Measurements from ENCODE around the gene PDLIM7. TPM values are rescaled to one million over a fixed set of nuclear protein-coding genes. Genes with fewer than 3 reads are reported as not detected.
A peak's percentile ranks its signal among the peaks of the same experiment; 100 is the strongest.

The PDLIM7 gene
- total RNA-seq, 1 donor from 2014 or later = 358 TPM

GRCh38 chr5:177465044-177465443, 32.4 kb downstream of the PDLIM7 start:
- no peak for TF ChIP-seq CTCF (IDR thresholded peaks at IDR 0.05)
- H3K27ac Mint-ChIP-seq (ENCODE audit: unreplicated experiment) = no peak overlapping the region
- H3K9me3 Mint-ChIP-seq (ENCODE audit: unreplicated experiment) = peaks cover 4% of the 10 kb centered on the region
- no peaks in the 10 kb centered on the region for H3K27me3 Mint-ChIP-seq (ENCODE audit: unreplicated experiment)
- H3K4me1 Mint-ChIP-seq (ENCODE audit: unreplicated experiment) = peaks cover 18% of the 10 kb centered on the region
- DNase-seq (ENCODE audit: extremely low spot score, unreplicated experiment) = no peak
- H3K36me3 Mint-ChIP-seq (ENCODE audit: unreplicated experiment) = peaks cover 40% of the 10 kb centered on the region
- no peak overlapping the region for H3K4me3 Mint-ChIP-seq (ENCODE audit: unreplicated experiment)

DNA sequence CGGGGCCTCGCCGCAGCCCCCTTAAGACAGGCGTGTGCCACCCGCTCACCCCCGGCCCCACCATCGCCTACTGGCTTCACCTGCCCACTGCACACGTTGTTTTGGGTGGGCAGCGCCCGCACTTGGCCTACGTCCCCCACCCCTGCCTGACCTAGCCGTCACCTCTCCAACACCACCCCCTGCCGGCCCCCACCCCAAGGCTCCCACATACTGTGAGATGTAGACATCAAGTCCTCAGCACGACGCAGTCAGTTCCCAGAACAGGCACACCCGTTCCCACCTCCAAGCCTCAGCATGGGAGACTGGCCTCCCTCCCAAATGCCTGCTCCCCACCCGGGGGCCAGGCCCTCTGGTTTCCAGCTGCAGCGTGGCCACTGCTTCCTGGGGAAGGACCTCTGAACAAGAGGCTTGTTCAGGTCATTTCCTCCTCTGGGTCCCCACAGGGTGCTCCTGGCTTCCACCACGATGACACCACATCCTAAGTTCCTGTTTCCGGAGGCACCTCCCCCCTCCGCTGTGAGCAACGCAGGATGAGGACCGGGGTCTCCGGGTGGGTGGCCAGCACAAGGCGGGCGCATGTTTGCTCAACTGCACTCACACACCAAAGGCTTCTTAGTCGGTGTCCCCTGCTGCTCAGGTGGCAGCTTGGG, 35.3 kb downstream of the PDLIM7 start:
- Mint-ChIP-seq H3K27me3 (ENCODE audit: unreplicated experiment) (no peaks in the 10 kb centered on the region), H3K4me1 (ENCODE audit: unreplicated experiment) (peaks cover 3% of the 10 kb centered on the region), H3K36me3 (ENCODE audit: unreplicated experiment) (peaks cover 39% of the 10 kb centered on the region), H3K4me3 (ENCODE audit: unreplicated experiment) (no peak overlapping the region), H3K27ac (ENCODE audit: unreplicated experiment) (no peak overlapping the region), H3K9me3 (ENCODE audit: unreplicated experiment) (peaks cover 4% of the 10 kb centered on the region)
- no peak for DNase-seq (ENCODE audit: extremely low spot score, unreplicated experiment)
- TF ChIP-seq CTCF (IDR thresholded peaks at IDR 0.05) = no peak

GRCh38 chr5:177459819-177460628, 37.4 kb downstream of the PDLIM7 start:
- H3K27ac Mint-ChIP-seq (ENCODE audit: unreplicated experiment) = peak overlapping the region; percentile 38
- H3K36me3 Mint-ChIP-seq (ENCODE audit: unreplicated experiment) = peaks cover 20% of the 10 kb centered on the region
- H3K27me3 Mint-ChIP-seq (ENCODE audit: unreplicated experiment) = no peaks in the 10 kb centered on the region

GRCh38 chr5:177459357-177459756, 38.0 kb downstream of the PDLIM7 start:
- H3K36me3 Mint-ChIP-seq (ENCODE audit: unreplicated experiment) = peaks cover 19% of the 10 kb centered on the region
- H3K27me3 Mint-ChIP-seq (ENCODE audit: unreplicated experiment) = no peaks in the 10 kb centered on the region
- no peak for DNase-seq (ENCODE audit: extremely low spot score, unreplicated experiment)
- H3K4me1 Mint-ChIP-seq (ENCODE audit: unreplicated experiment) = peaks cover 12% of the 10 kb centered on the region
- TF ChIP-seq CTCF (IDR thresholded peaks at IDR 0.05) = no peak
- H3K9me3 Mint-ChIP-seq (ENCODE audit: unreplicated experiment) = no peaks in the 10 kb centered on the region
- H3K4me3 Mint-ChIP-seq (ENCODE audit: unreplicated experiment) = no peak overlapping the region
- no peak overlapping the region for H3K27ac Mint-ChIP-seq (ENCODE audit: unreplicated experiment)

More at GRCh38 chr5:177459819-177460628, 37.4 kb downstream of the PDLIM7 start:
- no peak for TF ChIP-seq CTCF (IDR thresholded peaks at IDR 0.05)
- H3K4me3 Mint-ChIP-seq (ENCODE audit: unreplicated experiment) = no peak overlapping the region
- DNase-seq (ENCODE audit: extremely low spot score, unreplicated experiment) = no peak
- peaks cover 12% of the 10 kb centered on the region for H3K4me1 Mint-ChIP-seq (ENCODE audit: unreplicated experiment)
- no peaks in the 10 kb centered on the region for H3K9me3 Mint-ChIP-seq (ENCODE audit: unreplicated experiment)

DNA sequence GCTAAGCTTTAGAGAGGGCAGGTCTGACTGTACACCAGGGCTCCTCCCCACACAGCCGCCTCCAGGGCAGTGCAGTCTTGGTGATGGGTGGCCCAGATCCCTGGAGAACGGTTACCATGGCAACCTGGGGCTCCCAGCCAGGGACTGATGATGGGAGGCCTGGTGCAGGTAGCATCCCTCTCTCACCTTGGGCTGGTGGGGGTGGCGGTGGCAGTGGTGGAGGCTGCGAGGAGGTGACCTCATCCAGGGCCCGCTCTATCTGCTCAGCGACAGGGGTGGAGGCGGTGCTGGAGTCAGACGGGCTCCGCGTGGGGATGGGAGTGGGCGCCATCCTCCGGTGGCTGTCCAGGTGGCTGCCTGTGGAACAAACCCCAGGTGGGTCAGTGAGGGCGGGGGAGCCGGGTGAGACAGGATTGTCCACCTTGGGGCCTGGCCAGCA, 38.5 kb downstream of the PDLIM7 start:
- Mint-ChIP-seq H3K36me3 (ENCODE audit: unreplicated experiment) (peaks cover 19% of the 10 kb centered on the region), H3K27ac (ENCODE audit: unreplicated experiment) (no peak overlapping the region), H3K27me3 (ENCODE audit: unreplicated experiment) (no peaks in the 10 kb centered on the region), H3K9me3 (ENCODE audit: unreplicated experiment) (no peaks in the 10 kb centered on the region), H3K4me3 (ENCODE audit: unreplicated experiment) (no peak overlapping the region), H3K4me1 (ENCODE audit: unreplicated experiment) (peaks cover 14% of the 10 kb centered on the region)
- no peak for TF ChIP-seq CTCF (IDR thresholded peaks at IDR 0.05)
- no peak for DNase-seq (ENCODE audit: extremely low spot score, unreplicated experiment)
